AG09309 (cell line): ENCODE measurements around the gene HOXB13.
"Not testable (repeated sequence)": the region's sequence is repeated elsewhere in the genome, so short reads cannot be mapped to it uniquely, and the experiment has no call there.

Experiments used
- DNase-seq: peaks from one replicate; pipeline ENCODE4 v3.0.0-alpha.2; 2010; ENCODE audit warnings: low read depth
- H3K4me3 ChIP-seq: 2 replicates; pipeline ENCODE4 v1.5.1; 2011; ENCODE audit warnings: mild to moderate bottlenecking, low read depth, low read length, moderate library complexity; ENCODE audit not compliant: control insufficient read depth
- TF ChIP-seq, protein P1 (sequence below): IDR thresholded peaks from 2 replicates; pipeline ENCODE4 v1.5.1; 2011; ENCODE audit warnings: mild to moderate bottlenecking, low read depth, low read length, inconsistent platforms; ENCODE audit not compliant: insufficient read depth, control insufficient read depth; ENCODE audit errors: missing control alignments

HOXB13 gene

DNA sequence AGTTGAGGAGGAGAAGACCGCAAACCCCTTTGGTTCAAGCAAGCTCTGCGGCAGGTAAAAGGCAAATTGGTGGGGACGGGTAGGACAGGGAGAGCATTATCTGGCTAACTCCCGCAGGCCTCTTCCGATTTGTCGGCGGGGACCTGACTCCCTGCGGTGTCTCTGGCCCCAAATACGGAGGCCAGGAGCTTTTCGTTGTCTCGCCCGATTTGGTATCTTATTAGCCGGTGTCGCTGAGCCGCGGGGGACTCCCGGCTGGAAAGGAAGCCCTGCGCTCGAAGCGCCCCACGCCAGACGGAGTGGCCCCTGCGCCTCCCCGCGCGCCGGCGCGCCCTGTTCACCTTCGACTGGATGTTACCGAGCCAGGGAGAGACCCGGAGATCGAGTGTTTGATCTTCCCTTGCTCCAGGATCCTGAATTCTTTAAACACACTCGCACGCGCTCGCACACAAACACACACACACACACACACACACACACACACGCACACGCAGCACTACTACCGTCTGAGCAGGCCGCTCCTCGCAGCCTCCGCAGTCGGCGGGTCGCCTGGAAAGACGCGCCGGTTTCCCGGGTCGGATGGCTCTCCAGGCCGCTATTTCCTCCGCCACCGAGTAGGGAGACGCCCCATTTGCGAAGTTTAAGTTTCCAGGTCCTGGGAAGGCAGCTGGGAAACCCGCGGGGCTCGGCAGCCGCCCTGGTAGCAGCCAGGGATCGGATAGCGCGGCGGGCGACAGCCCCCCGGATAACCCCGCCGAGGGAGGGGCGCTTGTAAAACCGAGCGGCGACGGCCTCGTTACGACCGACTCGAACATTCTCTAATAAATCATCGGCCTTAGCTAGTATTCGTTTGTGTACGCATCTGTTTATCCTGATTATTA, 9.5 kb downstream of the HOXB13 start:
- no peak for DNase-seq
- H3K4me3 ChIP-seq: peak overlapping the region; percentile 41
- TF ChIP-seq, protein P1, sequence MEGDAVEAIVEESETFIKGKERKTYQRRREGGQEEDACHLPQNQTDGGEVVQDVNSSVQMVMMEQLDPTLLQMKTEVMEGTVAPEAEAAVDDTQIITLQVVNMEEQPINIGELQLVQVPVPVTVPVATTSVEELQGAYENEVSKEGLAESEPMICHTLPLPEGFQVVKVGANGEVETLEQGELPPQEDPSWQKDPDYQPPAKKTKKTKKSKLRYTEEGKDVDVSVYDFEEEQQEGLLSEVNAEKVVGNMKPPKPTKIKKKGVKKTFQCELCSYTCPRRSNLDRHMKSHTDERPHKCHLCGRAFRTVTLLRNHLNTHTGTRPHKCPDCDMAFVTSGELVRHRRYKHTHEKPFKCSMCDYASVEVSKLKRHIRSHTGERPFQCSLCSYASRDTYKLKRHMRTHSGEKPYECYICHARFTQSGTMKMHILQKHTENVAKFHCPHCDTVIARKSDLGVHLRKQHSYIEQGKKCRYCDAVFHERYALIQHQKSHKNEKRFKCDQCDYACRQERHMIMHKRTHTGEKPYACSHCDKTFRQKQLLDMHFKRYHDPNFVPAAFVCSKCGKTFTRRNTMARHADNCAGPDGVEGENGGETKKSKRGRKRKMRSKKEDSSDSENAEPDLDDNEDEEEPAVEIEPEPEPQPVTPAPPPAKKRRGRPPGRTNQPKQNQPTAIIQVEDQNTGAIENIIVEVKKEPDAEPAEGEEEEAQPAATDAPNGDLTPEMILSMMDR: no peak

DNA sequence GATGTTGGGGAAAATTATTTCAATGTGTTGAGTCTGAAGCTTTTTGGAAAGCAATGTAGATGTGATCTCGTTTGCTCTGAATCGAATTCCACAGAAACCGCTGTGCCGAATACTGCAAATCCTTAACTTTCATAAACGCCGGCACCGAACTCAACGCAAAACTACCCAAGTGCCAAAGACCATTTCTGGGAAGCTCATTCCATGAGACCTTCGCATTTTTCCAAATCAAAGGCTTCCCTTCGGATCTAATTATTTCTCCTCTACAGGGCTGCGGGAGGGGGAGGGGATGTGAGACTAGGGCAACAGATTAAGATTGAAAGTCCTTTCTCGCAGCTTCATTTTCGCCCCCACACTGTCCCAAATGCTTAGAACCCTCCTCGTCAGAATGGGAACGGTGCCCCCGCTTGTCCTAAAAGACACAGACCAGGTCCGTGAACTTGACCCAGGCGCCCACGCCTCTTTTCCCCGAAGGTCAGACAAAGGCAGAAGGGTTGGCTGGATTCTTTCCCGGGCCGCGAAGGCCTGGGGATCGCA, 10.3 kb downstream of the HOXB13 start:
- DNase-seq: no peak
- TF ChIP-seq, protein P1: no peak
- H3K4me3 ChIP-seq: peak overlapping the region; percentile 41

DNA sequence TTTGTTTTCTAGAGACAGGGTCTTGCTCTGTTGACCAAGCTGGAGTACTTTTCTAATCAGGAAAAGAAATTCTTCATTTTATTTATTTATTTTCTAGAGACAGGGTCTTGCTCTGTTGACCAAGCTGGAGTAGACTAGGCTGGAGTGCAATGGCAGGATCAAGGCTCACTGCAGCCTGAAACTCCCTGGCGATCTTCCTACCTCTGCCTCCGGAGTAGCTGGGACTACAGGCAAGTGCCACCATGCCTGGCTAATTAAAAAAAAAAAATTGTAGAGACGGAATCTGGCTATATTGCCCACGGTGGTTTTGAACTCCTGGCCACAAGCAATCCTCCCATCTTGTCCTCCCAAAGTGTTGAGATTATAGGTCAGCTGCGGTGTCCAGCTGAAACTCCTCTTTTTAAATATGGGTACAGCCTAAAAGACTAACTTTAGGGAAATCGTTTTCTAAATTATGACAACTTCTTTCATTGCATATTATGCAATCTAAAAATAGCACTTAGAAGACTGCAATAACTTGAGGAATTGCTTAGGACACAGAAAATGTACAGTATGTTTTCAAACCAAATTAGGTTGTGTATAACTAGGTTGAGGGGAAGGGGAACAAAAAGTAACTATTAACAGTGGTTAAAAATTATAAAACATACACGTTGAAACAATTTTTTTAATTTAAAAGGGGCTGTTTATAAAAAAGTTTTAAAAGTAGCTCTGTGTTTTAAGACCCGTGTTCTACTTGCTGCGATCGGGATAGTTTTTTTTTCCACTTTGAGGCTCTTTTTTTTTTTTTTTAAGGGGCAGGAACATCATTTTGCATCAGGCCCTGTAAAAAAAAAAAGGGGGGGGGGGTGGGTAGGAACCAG, 11.0 kb downstream of the HOXB13 start:
- H3K4me3 ChIP-seq: no peak overlapping the region
- no peak for DNase-seq
- TF ChIP-seq, protein P1: no peak

DNA sequence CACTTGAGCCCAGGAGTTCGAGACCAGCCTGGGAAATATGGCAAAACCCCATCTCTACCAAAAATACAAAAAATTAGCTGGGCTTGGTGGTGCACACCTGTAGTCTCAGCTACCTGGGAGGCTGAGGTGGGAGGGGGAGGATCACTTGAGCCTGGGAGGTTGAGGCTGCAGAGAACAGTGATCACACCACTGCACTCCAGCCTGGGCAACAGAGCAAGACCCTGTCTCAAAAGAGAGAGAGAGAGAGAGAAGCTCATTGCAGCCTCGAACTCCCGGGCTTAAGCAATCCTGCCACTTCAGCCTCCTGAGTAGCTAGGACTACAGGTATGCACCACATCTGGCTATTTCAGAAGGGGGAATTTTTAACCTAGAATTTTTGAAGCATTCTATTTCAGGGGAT, 12.0 kb downstream of the HOXB13 start:
- not testable (repeated sequence) for DNase-seq, H3K4me3 ChIP-seq

DNA sequence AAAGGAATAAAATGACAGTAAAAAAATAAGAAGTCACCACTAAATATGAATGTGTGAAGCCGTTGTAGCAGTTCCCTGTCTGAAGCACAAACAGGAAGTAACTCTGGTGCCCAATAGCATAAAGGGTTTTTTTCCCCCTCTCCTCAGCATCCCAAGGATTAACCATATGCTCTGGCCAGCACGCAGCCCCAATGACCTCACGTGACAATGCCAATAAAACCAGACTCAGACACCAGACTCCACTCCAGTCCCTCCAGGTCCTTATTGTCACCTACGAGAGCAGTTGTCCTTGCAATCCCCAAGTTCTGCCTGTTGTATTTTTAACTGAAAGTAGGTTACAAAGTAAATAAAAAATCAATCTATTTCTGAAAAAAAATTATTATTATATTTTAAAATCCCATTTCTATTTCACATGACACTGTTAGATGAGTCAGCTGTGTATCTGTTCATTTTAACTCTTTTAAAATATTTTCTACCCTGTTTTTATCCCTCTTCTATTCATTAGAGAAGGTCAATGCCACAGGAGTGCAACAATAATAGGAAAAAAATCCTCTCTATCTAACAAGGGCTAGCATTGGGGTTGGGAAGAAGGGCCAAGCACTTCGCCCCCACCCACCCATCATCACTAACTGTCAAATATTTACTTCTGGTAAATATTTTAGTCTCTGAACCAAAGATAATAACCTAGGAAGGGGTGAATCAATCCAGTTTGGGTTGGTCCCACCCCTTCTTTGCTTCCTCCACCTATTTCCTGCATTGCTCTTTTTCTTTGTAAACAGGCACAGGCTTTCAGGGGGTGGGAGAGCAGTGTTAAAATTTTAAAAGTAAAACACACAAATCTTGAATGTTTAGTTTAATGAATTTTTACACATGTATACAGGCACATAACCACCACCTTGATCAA, 12.8 kb downstream of the HOXB13 start:
- no peak overlapping the region for H3K4me3 ChIP-seq
- no peak for DNase-seq
- TF ChIP-seq, protein P1: no peak

DNA sequence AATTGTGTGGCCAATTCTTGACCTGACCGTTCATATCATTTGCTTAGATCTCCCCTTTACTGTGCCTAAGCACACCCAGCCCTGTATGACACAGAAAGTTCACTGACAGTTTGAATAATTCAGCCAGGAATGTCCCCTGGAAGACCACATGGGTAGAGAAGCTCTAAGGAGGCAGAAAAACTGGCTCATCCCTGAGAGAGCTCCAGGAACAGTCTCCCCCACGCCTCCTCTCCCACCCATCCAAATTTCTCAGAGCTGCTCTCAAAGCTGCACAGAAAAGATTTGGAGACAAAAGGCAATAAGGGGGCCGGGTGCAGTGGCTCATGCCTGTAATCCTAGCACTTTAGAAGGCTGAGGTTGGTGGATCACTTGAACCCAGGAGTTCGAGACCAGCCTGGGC, 17.4 kb downstream of the HOXB13 start:
- no peak overlapping the region for H3K4me3 ChIP-seq
- DNase-seq: no peak
- TF ChIP-seq, protein P1: no peak
